GM19099 (cell line): ENCODE data around the gene GRIN1.
A peak's percentile ranks its signal among the peaks of the same experiment; 100 is the strongest.

ENCODE experiments used
- POLR2A ChIP-seq: IDR thresholded peaks from 3 replicates; pipeline ENCODE4 v1.6.1; 2011; ENCODE audit warnings: low read depth; ENCODE audit not compliant: insufficient read length; ENCODE audit errors: extremely low read depth

Gene GRIN1

GRCh38 chr9:137163805-137164204 is 24.9 kb downstream of the GRIN1 start:
- no peak for TF ChIP-seq POLR2A

GRCh38 chr9:137164370-137165249 is 25.7 kb downstream of the GRIN1 start:
- no peak for TF ChIP-seq POLR2A

GRCh38 chr9:137165250-137165836 is 26.4 kb downstream of the GRIN1 start:
- no peak for TF ChIP-seq POLR2A

- no peak for TF ChIP-seq POLR2A
Observed at GRCh38 chr9:137166380-137167229, 27.7 kb downstream of the GRIN1 start.

- no peak for TF ChIP-seq POLR2A
Observed at GRCh38 chr9:137167277-137167746, 28.4 kb downstream of the GRIN1 start.

GRCh38 chr9:137167747-137168572 is 29.0 kb downstream of the GRIN1 start:
- no peak for TF ChIP-seq POLR2A

GRCh38 chr9:137168573-137168903 is 29.6 kb downstream of the GRIN1 start:
- no peak for TF ChIP-seq POLR2A

GRCh38 chr9:137168904-137169856 is 30.2 kb downstream of the GRIN1 start:
- peak; percentile 42 for TF ChIP-seq POLR2A

- TF ChIP-seq POLR2A, result no peak
Observed at GRCh38 chr9:137169896-137170358, 31.0 kb downstream of the GRIN1 start, which contains the start of gene LRRC26. Gene LRRC26 (minus strand): TSS chr9:137170051. CDS start chr9:137169943, 108 bp downstream.

GRCh38 chr9:137170486-137171148 is 31.7 kb downstream of the GRIN1 start:
- TF ChIP-seq POLR2A, result no peak

- TF ChIP-seq POLR2A, result no peak
Observed at GRCh38 chr9:137171149-137171900, 32.4 kb downstream of the GRIN1 start.
